ENCODE measurements around the gene ATXN7L2. TPM values are rescaled to one million over a fixed set of nuclear protein-coding genes. Genes with fewer than 3 reads are reported as not detected.

Gene ATXN7L2
- total RNA-seq, 1 donor from 2014 or later = 4.9 TPM

DNA sequence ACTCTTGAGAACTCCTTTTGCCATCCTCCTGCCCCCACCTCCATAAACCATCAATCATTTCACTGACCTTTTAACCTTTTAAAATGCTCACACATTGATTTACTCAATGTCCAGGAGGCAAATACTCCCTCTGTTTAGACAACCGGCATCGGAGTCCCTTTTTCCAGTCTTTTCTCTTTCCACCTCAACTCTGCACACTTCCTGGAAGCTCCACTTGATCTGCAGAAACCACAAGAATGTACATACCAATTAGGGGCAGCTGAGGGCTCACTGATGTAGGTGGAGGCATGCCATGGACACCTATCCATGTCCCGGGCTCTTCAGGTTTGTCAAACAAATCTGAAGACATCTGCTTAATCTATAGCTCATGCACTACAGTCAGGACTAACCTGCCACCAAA, 31.1 kb downstream of the ATXN7L2 start:
- DNase-seq (ENCODE audit: extremely low spot score in 2 of 2) = no peak
- no peak overlapping the region for H3K4me3 ChIP-seq
- no peaks in the 10 kb centered on the region for H3K9me3 ChIP-seq
- intact Hi-C loops (cut with DNase I) = no loop called here
- H3K27ac ChIP-seq = no peak overlapping the region
- TF ChIP-seq, protein P1, sequence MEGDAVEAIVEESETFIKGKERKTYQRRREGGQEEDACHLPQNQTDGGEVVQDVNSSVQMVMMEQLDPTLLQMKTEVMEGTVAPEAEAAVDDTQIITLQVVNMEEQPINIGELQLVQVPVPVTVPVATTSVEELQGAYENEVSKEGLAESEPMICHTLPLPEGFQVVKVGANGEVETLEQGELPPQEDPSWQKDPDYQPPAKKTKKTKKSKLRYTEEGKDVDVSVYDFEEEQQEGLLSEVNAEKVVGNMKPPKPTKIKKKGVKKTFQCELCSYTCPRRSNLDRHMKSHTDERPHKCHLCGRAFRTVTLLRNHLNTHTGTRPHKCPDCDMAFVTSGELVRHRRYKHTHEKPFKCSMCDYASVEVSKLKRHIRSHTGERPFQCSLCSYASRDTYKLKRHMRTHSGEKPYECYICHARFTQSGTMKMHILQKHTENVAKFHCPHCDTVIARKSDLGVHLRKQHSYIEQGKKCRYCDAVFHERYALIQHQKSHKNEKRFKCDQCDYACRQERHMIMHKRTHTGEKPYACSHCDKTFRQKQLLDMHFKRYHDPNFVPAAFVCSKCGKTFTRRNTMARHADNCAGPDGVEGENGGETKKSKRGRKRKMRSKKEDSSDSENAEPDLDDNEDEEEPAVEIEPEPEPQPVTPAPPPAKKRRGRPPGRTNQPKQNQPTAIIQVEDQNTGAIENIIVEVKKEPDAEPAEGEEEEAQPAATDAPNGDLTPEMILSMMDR (IDR thresholded peaks at IDR 0.05) = no peak
- TF ChIP-seq POLR2AphosphoS5 (IDR thresholded peaks at IDR 0.05; ENCODE audit: insufficient read depth in 1 of 2, low read depth in 1 of 2) = no peak
- no peak for TF ChIP-seq POLR2A (IDR thresholded peaks at IDR 0.05)
- H3K27me3 ChIP-seq = no peaks in the 10 kb centered on the region
- H3K36me3 ChIP-seq = no peaks in the 10 kb centered on the region
- H3K4me1 ChIP-seq = peaks cover 8% of the 10 kb centered on the region

DNA sequence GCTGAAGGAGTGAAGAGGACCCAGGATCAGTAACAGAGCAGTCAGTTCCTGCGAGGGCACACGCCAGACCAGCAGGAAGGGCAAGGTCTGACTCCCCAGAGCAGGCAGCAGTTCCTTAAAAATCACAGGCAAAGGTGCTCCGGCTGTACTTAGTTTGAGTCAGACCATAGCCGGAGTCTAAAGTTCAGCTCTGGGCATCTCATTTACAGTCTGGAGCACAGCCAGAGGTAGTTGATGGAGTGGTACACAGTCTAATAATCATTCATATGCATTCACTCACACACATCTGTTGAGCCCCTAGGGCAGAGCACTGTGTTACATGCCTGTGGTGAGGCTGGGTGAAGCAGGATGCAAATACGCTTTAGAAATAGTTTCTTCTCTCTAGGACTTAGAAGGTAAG, 33.2 kb downstream of the ATXN7L2 start:
- intact Hi-C loops (cut with DNase I) = no loop called here
- H3K36me3 ChIP-seq = no peaks in the 10 kb centered on the region
- TF ChIP-seq POLR2A (IDR thresholded peaks at IDR 0.05) = no peak
- TF ChIP-seq POLR2AphosphoS5 (IDR thresholded peaks at IDR 0.05; ENCODE audit: insufficient read depth in 1 of 2, low read depth in 1 of 2) = no peak
- TF ChIP-seq, protein P1 (IDR thresholded peaks at IDR 0.05) = no peak
- H3K4me1 ChIP-seq = no peaks in the 10 kb centered on the region
- DNase-seq (ENCODE audit: extremely low spot score in 2 of 2) = no peak
- no peaks in the 10 kb centered on the region for H3K9me3 ChIP-seq
- H3K4me3 ChIP-seq = no peak overlapping the region
- no peaks in the 10 kb centered on the region for H3K27me3 ChIP-seq
- H3K27ac ChIP-seq = no peak overlapping the region

DNA sequence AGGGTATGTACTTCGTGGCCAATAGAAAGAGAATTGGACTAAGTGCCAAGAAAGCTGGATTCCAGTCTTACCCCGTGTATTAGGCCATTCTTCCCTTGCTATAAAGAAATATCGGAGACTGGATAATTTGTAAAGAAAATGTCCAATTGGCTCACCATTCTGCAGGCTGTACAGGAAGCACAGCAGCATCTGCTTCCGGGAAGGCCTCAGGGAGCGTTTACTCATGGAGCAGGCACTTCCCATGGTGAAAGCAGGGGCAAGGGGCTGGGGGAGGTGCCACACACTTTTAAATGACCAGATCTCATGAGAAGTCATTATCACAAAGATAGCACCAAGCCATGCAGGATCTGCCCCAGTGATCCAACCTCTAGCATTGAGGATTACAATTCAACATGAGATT, 33.6 kb downstream of the ATXN7L2 start:
- Histone ChIP-seq H3K27ac (no peak overlapping the region), H3K36me3 (no peaks in the 10 kb centered on the region), H3K9me3 (no peaks in the 10 kb centered on the region), H3K4me1 (no peaks in the 10 kb centered on the region), H3K27me3 (no peaks in the 10 kb centered on the region), H3K4me3 (no peak overlapping the region)
- no peak for DNase-seq (ENCODE audit: extremely low spot score in 2 of 2)
- no peak for TF ChIP-seq POLR2A (IDR thresholded peaks at IDR 0.05)
- TF ChIP-seq, protein P1 (IDR thresholded peaks at IDR 0.05) = no peak
- no peak for TF ChIP-seq POLR2AphosphoS5 (IDR thresholded peaks at IDR 0.05; ENCODE audit: insufficient read depth in 1 of 2, low read depth in 1 of 2)
- intact Hi-C loops (cut with DNase I) = no loop called here

DNA sequence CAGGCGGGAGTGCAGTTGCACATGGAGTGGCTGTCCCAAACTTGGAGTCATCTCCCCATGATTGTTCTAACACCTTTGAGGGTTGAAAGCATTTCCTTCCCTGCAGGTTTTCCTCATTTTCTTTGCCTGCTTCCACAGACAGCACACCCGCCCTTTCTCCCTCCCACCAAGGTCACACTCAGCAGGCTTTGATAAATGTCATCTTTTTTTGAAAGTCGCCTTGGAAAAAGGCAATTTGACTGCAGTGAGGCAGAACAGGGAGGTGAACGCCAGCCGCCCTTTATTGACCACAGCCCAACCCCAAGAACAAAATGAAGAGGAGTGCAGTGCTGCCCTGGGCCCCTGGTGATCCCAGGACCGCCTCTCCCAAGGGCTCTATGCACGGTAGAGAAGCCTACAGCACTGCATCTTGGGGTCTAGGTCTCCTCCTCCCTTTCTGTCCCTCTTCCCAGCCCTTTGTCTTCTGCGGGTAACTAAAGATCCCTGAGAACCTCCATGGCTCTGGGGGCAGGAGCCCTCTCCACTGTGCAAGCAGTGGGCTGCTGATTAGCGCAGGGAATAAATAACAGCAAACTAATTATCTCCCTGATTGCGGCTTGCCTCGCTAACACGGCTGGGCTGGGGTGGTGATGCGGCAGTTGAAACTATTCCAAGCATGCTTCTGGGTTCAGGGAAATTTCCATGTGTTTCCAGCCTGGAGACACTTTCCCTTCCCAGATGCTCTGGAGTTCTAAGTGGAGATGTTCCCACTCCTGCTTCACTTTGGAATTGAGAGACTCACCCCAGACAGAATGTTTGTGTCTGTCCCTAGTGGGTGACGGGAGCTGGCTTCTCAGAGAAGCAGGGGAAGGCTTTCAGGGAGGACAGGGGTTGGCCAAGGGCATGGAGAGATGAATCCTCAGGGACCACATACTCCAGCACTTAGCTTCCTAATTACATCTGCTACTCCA, 37.6 kb downstream of the ATXN7L2 start:
- intact Hi-C loops (cut with DNase I) = no loop called here
- H3K27me3 ChIP-seq = no peaks in the 10 kb centered on the region
- no peaks in the 10 kb centered on the region for H3K4me1 ChIP-seq
- H3K9me3 ChIP-seq = no peaks in the 10 kb centered on the region
- no peak overlapping the region for H3K4me3 ChIP-seq
- TF ChIP-seq POLR2AphosphoS5 (IDR thresholded peaks at IDR 0.05; ENCODE audit: insufficient read depth in 1 of 2, low read depth in 1 of 2) = no peak
- TF ChIP-seq POLR2A (IDR thresholded peaks at IDR 0.05) = no peak
- TF ChIP-seq, protein P1 (IDR thresholded peaks at IDR 0.05) = no peak
- H3K36me3 ChIP-seq = no peaks in the 10 kb centered on the region
- no peak for DNase-seq (ENCODE audit: extremely low spot score in 2 of 2)
- H3K27ac ChIP-seq = no peak overlapping the region

DNA sequence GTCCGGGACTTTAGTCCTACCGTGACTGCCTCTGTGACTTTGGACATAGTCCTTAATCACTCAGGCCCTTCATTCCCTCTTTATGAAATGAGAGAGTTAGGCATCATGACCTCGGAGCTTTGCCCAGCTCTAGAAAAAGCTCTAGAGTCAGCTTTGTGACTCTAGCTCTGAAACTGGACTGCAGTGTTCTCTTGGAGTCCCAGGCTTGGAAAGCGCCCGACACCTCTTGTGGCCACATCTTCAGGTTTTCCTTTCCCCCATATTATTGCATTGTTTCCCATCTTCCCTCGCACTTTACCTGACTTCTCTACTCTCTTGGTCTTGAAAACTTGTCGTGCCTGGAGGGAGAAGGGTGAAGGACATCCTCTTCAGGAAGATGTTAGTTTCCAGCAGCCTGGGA, 38.3 kb downstream of the ATXN7L2 start:
- no peak overlapping the region for H3K27ac ChIP-seq
- intact Hi-C loops (cut with DNase I) = no loop called here
- no peak for DNase-seq (ENCODE audit: extremely low spot score in 2 of 2)
- no peak overlapping the region for H3K4me3 ChIP-seq
- H3K27me3 ChIP-seq = no peaks in the 10 kb centered on the region
- H3K4me1 ChIP-seq = no peaks in the 10 kb centered on the region
- H3K9me3 ChIP-seq = no peaks in the 10 kb centered on the region
- TF ChIP-seq, protein P1 (IDR thresholded peaks at IDR 0.05) = no peak
- TF ChIP-seq POLR2A (IDR thresholded peaks at IDR 0.05) = no peak
- no peak for TF ChIP-seq POLR2AphosphoS5 (IDR thresholded peaks at IDR 0.05; ENCODE audit: insufficient read depth in 1 of 2, low read depth in 1 of 2)
- H3K36me3 ChIP-seq = no peaks in the 10 kb centered on the region
